SK-N-SH (cell line): ENCODE results near the gene ACSBG1.

Source experiments
- CTCF ChIP-seq: fragments of 200-600 bp; sonication (generic); IDR thresholded peaks from 2 replicates; pipeline ENCODE4 v1.6.1; 2017; ENCODE audit warnings: antibody characterized with exemption, mild to moderate bottlenecking, moderate library complexity
- EP300 ChIP-seq, 2 experiments: IDR thresholded peaks; 2 replicates each; pipeline versions ENCODE4 v1.4.0 to v1.6.1; 2012; ENCODE audit warnings: borderline replicate concordance in 1 of 2, low read depth in 1 of 2, low read length in 1 of 2
- FOXJ3 ChIP-seq: sonication (generic); formaldehyde crosslinking; IDR thresholded peaks from 2 replicates; pipeline ENCODE4 v1.5.1; 2020; ENCODE audit warnings: mild to moderate bottlenecking, missing genetic modification reagents
- JUND ChIP-seq: IDR thresholded peaks from 2 replicates; pipeline ENCODE4 v1.4.0; 2012
- MAX ChIP-seq: IDR thresholded peaks from 2 replicates; pipeline ENCODE4 v1.4.0; 2012; ENCODE audit warnings: low read depth
- TF ChIP-seq, protein P1 (sequence below): IDR thresholded peaks from 2 replicates; pipeline ENCODE4 v1.4.0; 2012; ENCODE audit warnings: low read depth, borderline replicate concordance
- TF ChIP-seq, protein P2 (sequence below): IDR thresholded peaks from 2 replicates; pipeline ENCODE4; 2012

DNA sequence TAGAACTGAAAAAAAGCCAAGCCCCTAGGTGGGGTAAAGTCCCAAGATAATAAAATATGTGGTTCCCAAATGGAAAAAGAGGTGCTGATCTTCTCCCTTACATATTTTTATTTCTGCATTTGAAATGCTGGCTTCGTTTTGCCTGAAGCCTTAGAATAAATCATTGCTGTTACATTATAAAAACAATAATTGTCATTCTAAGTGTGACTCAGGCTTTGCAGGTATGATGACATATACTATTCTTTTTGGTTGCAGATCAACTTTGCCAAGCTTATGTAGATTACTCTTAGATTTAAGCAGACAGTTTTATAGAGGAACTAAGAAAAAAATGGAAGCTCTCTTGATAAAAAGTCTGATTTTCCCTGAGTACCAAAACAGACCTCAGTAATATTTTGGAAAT lies 77.7 kb downstream of the ACSBG1 start:
- TF ChIP-seq CTCF (no peak), JUND (no peak), FOXJ3 (CRISPR knock-in tag) (no peak), MAX (no peak), EP300 (IDR thresholded peaks at IDR 0.05; ENCODE audit: borderline replicate concordance in 1 of 2, low read depth in 1 of 2, low read length in 1 of 2) (no peak)
- TF ChIP-seq, protein P1, sequence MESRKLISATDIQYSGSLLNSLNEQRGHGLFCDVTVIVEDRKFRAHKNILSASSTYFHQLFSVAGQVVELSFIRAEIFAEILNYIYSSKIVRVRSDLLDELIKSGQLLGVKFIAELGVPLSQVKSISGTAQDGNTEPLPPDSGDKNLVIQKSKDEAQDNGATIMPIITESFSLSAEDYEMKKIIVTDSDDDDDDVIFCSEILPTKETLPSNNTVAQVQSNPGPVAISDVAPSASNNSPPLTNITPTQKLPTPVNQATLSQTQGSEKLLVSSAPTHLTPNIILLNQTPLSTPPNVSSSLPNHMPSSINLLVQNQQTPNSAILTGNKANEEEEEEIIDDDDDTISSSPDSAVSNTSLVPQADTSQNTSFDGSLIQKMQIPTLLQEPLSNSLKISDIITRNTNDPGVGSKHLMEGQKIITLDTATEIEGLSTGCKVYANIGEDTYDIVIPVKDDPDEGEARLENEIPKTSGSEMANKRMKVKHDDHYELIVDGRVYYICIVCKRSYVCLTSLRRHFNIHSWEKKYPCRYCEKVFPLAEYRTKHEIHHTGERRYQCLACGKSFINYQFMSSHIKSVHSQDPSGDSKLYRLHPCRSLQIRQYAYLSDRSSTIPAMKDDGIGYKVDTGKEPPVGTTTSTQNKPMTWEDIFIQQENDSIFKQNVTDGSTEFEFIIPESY = no peak
- TF ChIP-seq, protein P2, sequence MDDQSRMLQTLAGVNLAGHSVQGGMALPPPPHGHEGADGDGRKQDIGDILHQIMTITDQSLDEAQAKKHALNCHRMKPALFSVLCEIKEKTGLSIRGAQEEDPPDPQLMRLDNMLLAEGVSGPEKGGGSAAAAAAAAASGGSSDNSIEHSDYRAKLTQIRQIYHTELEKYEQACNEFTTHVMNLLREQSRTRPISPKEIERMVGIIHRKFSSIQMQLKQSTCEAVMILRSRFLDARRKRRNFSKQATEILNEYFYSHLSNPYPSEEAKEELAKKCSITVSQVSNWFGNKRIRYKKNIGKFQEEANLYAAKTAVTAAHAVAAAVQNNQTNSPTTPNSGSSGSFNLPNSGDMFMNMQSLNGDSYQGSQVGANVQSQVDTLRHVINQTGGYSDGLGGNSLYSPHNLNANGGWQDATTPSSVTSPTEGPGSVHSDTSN = no peak
